Measurements from ENCODE around the gene EDA. TPM values are rescaled to one million over a fixed set of nuclear protein-coding genes. Genes with fewer than 3 reads are reported as not detected.

EDA gene
- total RNA-seq, 2 experiments from 2014 or later, result 1.8 to 3.9 TPM

DNA sequence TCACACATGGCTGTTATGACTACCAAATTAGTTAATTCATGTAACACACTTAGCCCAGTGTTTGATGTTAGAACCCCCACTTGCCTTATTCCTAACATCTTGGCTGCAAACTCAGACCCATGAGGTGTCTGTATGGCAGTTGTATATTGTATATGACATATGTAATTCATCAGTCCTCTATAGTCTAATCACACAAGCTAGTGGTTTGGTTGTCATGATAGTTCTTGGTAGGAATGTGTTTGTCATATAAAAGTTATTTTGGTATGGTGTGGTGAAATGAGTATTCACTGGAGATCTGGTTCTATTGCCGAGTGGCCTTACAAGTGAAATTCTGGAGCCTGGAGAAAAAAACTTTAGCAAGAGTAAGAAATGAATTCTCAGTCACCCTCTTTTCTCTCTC, 284.6 kb downstream of the EDA start:
- Histone ChIP-seq H2AFZ (ENCODE audit: low read length) (no peak overlapping the region), H3K36me3 (ENCODE audit: insufficient read depth, low read length) (no peaks in the 10 kb centered on the region), H3K4me2 (ENCODE audit: low read length) (no peak overlapping the region), H3K9me3 (ENCODE audit: low read length) (no peaks in the 10 kb centered on the region), H3K4me3 (ENCODE audit: low read depth, low read length, poor library complexity, severe bottlenecking) (no peak overlapping the region), H3K27ac (ENCODE audit: low read depth, low read length, poor library complexity, severe bottlenecking) (no peak overlapping the region), H3K79me2 (ENCODE audit: insufficient read depth, low read depth, low read length) (no peaks in the 10 kb centered on the region), H4K20me1 (ENCODE audit: insufficient read depth, low read length) (no peaks in the 10 kb centered on the region), H3K9me2 (ENCODE audit: insufficient read depth, low read length) (no peaks in the 10 kb centered on the region), H3K4me1 (ENCODE audit: insufficient read depth, low read length, poor library complexity, severe bottlenecking) (no peaks in the 10 kb centered on the region)
- BruUV-seq (replicated peaks), result no TSS peak
- TF ChIP-seq EZH2phosphoT487 (IDR thresholded peaks at IDR 0.05; ENCODE audit: borderline replicate concordance, low read depth, low read length) (no peak), CTCF (conservative IDR thresholded peaks at IDR 0.05; ENCODE audit: low read length) (no peak)
- intact Hi-C loops (cut with micrococcal nuclease; ENCODE audit: unreplicated experiment), result no loop called here
- no peak for DNase-seq (ENCODE audit: low spot score)
- ChIA-PET POLR2A (no interaction called here), CTCF (ENCODE audit: unreplicated experiment) (no interaction called here)

DNA sequence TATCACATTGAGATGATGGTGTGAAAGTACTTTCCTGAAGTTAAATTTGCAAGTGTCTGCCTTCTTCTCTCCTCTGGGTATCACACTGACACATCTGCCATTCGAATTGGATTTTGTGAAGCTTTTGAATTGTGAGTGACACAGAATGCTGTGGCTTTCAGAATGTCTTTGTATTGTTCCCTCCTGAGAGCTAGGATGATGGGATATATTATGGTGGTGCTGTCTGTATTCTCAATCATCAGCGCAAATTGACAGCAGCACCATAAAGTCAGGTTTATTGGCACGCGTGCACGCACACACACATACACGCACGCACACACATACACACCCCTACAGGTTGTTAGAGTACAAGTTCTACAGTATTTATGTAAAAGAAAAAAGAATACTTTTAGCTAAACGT, 290.5 kb downstream of the EDA start:
- Histone ChIP-seq H2AFZ (ENCODE audit: low read length) (no peak overlapping the region), H3K4me1 (ENCODE audit: insufficient read depth, low read length, poor library complexity, severe bottlenecking) (no peaks in the 10 kb centered on the region), H3K79me2 (ENCODE audit: insufficient read depth, low read depth, low read length) (no peaks in the 10 kb centered on the region), H3K27ac (ENCODE audit: low read depth, low read length, poor library complexity, severe bottlenecking) (no peak overlapping the region), H3K4me2 (ENCODE audit: low read length) (no peak overlapping the region), H3K9me2 (ENCODE audit: insufficient read depth, low read length) (no peaks in the 10 kb centered on the region), H3K9me3 (ENCODE audit: low read length) (no peaks in the 10 kb centered on the region), H3K4me3 (ENCODE audit: low read depth, low read length, poor library complexity, severe bottlenecking) (no peak overlapping the region), H3K36me3 (ENCODE audit: insufficient read depth, low read length) (no peaks in the 10 kb centered on the region), H4K20me1 (ENCODE audit: insufficient read depth, low read length) (no peaks in the 10 kb centered on the region)
- POLR2A ChIA-PET, result no interaction called here
- no peak for DNase-seq (ENCODE audit: low spot score)
- BruUV-seq (replicated peaks), result no TSS peak
- TF ChIP-seq CTCF (conservative IDR thresholded peaks at IDR 0.05; ENCODE audit: low read length) (no peak), EZH2phosphoT487 (IDR thresholded peaks at IDR 0.05; ENCODE audit: borderline replicate concordance, low read depth, low read length) (no peak)
- CTCF ChIA-PET (ENCODE audit: unreplicated experiment), result no interaction called here
- intact Hi-C loops (cut with micrococcal nuclease; ENCODE audit: unreplicated experiment), result no loop called here

GRCh38 chrX:69914781-69915180, 298.9 kb downstream of the EDA start:
- H3K9me3 ChIP-seq (ENCODE audit: low read length), result no peaks in the 10 kb centered on the region
- TF ChIP-seq EZH2phosphoT487 (IDR thresholded peaks at IDR 0.05; ENCODE audit: borderline replicate concordance, low read depth, low read length) (no peak), CTCF (conservative IDR thresholded peaks at IDR 0.05; ENCODE audit: low read length) (no peak)
- H3K36me3 ChIP-seq (ENCODE audit: insufficient read depth, low read length), result no peaks in the 10 kb centered on the region
- no peak overlapping the region for H3K4me3 ChIP-seq (ENCODE audit: low read depth, low read length, poor library complexity, severe bottlenecking)
- DNase-seq (ENCODE audit: low spot score), result no peak
- BruUV-seq (replicated peaks), result no TSS peak
- no peaks in the 10 kb centered on the region for H3K9me2 ChIP-seq (ENCODE audit: insufficient read depth, low read length)
- POLR2A ChIA-PET, result no interaction called here
- no peaks in the 10 kb centered on the region for H3K4me1 ChIP-seq (ENCODE audit: insufficient read depth, low read length, poor library complexity, severe bottlenecking)
- CTCF ChIA-PET (ENCODE audit: unreplicated experiment), result no interaction called here
- no peak overlapping the region for H3K4me2 ChIP-seq (ENCODE audit: low read length)
- H3K27ac ChIP-seq (ENCODE audit: low read depth, low read length, poor library complexity, severe bottlenecking), result no peak overlapping the region
- no peaks in the 10 kb centered on the region for H4K20me1 ChIP-seq (ENCODE audit: insufficient read depth, low read length)
- H3K79me2 ChIP-seq (ENCODE audit: insufficient read depth, low read depth, low read length), result no peaks in the 10 kb centered on the region
- intact Hi-C loops (cut with micrococcal nuclease; ENCODE audit: unreplicated experiment), result no loop called here
- no peak overlapping the region for H2AFZ ChIP-seq (ENCODE audit: low read length)

Measured in OCI-LY7 (cell line).